HG03442 (cell line): ENCODE data around the gene IQGAP3.
"Not testable (repeated sequence)": the region's sequence is repeated elsewhere in the genome, so short reads cannot be mapped to it uniquely, and the experiment has no call there.

Experiments
- ATAC-seq: cut with Tn5 transposase; IDR thresholded peaks from one replicate; pipeline ENCODE4 v1.9.1; 2021; ENCODE audit warnings: mild to moderate bottlenecking, moderate library complexity; ENCODE audit not compliant: unreplicated experiment

The IQGAP3 gene

DNA sequence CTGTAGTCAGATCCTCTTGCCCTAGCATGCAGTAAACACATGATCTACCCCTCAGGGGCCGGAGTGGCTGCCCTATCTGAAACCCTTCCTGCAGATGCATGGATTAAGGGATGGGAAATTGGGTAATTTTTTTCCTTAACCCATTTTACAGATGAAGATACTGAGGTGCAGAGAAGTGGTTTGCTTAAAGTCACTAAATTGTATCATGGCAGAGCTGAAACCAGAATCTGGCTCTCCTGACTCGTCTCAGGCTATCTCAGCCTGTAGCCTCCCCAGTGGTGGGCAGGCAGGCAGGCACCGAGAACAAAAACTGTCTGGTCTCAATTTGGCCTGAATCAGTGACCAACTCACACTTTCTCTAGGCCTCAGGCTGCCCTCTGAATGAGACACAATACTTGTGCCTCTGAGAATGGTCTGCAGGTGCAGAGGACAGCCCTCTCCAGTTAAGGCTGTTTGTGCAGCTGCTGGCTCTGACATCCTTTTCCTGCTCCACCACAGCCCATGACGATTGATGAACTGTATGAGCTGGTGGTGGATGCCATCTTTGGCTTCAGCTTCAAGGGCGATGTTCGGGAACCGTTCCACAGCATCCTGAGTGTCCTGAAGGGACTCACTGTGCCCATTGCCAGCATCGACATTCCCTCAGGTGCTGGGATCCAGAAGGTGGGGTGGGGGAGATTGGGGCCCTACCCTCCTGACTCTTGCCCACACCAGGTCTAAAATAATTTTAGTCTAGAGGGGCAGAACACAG, 20.7 kb upstream of the IQGAP3 start:
- ATAC-seq, result no peak

DNA sequence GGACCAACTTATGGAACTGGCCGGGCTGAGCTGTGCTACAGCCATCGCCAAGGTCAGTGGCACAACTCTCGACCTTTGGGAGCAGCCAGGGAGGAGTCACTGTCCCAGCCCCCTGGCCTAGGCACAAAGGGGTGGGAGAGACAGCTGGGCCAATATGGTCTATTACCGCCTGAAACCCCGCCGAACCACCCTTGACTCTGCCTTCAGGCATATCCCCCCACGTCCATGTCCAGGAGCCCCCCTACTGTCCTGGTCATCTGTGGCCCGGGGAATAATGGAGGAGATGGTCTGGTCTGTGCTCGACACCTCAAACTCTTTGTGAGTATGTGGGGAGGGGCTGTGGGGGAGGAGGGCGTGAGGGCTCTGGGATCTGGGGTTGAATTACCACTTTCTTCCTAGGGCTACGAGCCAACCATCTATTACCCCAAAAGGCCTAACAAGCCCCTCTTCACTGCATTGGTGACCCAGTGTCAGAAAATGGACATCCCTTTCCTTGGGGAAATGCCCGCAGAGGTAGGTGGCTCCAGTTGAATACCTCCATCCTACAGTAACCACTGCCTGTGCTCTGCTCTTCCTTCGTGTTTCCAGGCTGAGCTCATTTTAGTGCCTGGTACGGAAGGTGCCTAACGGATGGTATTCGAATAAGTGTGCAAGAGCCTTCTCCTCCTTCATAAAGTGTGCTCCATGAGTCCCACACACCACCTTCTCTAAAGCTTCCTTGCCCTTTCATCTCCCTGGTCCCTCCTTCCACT, 20.0 kb upstream of the IQGAP3 start:
- peak; percentile 14 for ATAC-seq

DNA sequence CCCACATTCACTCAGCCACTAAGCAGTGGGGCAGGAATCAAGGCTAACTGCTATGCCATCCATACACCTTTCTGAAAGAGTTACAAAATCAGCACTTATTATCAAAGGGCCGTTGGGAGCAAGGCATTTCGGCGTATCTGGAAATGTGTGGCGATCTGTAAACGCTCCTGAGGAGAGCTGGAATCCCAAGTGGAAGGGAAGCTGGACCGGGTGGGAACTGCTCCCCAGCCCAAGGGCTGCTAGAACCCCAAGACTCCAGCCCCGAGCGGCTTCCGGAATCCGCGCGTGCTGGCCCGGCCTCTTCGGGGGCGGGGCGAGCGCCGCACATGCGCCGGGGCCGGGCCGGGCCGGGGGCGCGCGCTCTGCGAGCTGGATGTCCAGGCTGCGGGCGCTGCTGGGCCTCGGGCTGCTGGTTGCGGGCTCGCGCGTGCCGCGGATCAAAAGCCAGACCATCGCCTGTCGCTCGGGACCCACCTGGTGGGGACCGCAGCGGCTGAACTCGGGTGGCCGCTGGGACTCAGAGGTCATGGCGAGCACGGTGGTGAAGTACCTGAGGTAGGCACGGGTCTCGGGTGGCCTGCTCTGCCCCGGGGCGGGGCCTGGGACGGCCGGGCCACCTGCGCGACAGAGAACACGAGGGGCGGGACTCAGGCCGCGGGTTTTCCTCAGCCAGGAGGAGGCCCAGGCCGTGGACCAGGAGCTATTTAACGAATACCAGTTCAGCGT, 19.2 kb upstream of the IQGAP3 start, which contains the start of gene NAXE:
TSS of gene NAXE (plus strand) at position 345 of the 726 bp plus-strand sequence. CDS start at position 374, 29 bp downstream.
- peak; percentile 82 for ATAC-seq

DNA sequence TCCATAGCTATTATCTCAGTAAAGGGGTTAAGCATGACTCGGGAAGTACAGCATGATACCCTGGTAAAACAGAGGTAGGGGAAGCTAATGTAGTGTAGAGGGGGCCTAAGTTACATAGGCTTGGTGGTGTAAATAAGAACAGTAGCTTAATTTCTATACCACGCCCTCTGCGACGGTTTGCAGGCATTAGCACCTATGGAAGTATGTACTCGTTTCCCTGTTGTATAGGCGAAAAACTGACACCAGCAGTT, 18.7 kb upstream of the IQGAP3 start:
- ATAC-seq, result no peak

DNA sequence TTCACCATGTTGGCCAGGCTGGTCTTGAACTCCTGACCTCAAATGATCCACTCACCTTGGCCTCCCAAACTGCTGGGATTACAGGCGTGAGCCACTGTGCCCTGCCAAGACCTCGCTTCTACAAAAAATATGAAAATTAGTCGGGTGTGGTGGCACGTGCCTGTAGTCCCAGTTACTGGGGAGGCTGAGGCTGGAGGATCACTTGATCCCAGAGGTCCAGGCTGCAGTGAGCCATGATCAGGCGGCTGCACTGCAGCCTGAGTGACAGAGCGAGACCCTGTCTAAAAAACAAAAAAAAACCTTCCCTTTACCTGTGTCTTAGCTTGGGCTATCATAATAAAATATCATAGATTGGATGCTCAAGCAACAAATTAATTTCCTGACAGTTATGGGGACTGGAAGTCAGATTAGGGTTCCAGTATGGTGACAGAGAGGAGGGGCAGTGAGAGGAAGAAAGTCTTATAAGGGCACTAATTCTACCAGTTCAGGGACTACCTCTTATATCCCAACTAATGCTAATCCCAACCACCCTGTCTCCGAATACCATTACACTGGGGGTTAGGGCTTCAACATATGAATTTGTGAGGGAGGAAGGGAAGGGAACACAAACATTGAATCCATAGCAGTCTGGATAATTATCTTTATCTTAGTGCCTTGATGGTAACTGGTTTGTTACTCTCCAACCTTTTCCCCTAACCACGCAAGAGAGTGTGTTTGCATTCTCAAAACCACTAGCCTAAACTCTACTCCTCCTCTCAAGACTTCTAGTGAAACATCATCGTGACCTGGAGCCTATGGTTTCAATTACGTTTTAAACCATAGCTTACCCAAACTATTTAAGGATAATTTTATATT, 18.2 kb upstream of the IQGAP3 start:
- ATAC-seq, result no peak

DNA sequence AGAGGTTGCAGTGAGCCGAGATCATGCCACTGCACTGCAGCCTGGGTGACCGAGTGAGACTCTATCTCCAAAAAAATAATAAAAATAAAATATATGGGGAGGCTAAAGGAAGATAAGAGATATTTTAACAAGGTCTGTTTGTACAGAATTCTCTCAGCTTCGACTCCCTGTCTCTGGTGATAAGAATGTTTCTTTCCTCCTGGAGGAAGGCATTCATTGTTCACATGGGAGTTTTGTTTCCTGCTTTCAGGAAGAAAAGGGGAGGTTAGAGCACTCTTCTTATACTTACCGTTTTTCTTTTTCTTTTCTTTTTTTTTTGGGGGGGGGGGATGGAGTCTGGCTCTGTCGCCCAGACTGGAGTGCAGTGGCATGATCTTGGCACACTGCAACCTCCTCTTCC, 17.2 kb upstream of the IQGAP3 start:
- no peak for ATAC-seq

DNA sequence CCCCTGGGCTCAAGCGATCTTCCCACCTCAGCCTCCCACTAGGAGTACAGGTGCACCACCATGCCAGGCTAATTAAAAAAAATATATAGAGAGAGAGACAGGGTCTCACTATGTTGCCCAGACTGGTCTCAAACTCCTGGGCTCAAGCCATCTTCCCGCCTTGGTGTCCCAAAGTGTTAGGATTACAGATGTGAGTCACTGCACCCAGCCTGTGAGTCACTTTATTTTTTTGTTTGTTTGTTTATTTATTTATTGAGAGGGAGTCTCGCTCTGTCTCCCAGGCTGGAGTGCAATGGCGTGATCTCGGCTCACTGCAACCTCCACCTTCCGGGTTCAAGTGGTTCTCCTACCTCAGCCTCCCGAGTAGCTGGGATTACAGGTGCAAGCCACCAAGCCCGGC, 15.6 kb upstream of the IQGAP3 start:
- ATAC-seq, result not testable (repeated sequence)

DNA sequence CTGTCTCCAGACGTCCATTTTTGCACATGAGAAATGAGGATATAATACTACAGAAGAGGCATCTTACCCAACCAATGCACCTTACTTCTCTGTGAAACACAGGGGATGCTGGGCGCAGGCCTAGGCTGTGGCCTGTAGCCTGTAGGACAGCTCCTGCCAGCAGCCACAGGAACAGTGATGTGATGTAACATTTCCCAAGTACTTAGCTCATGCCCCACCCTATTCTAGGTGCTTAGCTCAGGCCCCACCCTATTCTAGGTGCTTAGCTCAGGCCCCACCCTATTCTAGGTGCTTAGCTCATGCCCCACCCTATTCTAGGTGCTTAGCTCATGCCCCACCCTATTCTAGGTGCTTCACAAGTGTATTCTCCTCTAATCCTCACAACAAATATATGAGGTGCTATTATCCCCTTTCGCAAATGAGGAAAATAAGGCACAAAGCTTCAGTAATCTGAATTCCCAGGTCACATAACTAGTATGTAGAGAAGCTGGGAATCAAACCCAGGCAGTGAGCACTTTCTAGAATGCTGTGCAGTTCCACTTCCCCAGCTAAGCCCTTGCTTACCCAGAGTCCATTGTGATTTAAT, 14.6 kb upstream of the IQGAP3 start:
- ATAC-seq, result no peak

DNA sequence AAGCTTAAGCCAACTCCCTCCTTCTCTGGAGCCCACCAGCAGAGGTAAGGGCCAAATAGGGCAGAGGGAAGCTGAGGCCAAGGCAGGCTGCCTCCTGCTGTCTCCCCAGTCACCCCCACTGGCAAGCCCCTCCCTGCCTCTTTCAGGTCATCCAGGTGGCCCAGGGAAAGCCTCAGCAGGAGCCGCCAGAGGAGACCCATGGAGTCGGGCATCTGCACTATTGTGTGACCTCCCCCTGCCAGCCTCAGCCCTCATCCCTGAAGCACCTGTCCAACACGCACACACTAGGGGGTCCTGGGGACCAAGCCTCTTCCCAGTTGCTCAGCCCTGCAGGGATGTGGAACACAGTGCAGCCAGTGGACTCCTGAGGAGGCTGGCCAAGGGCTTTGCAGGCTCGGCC, 14.0 kb upstream of the IQGAP3 start:
- no peak for ATAC-seq

DNA sequence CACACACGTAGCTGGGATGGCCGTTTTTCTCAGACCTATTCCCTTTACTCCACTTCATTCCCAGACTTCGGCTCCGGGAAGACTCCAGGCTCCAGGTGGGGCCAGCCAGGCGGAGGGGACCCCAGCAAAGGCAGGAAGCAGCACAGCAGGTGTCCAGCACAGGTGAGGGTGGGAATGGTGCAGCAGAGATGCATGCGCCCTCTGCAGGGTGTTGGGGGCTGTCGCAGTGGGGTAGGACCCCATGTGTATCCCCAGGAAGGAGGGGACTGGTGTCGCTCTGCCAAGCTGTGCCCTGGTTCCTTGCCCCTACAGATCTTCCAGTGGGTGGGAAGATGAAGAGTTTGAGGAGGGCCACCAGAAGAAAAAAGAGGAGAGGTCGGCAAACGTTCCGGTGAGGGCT, 12.4 kb upstream of the IQGAP3 start:
- no peak for ATAC-seq

DNA sequence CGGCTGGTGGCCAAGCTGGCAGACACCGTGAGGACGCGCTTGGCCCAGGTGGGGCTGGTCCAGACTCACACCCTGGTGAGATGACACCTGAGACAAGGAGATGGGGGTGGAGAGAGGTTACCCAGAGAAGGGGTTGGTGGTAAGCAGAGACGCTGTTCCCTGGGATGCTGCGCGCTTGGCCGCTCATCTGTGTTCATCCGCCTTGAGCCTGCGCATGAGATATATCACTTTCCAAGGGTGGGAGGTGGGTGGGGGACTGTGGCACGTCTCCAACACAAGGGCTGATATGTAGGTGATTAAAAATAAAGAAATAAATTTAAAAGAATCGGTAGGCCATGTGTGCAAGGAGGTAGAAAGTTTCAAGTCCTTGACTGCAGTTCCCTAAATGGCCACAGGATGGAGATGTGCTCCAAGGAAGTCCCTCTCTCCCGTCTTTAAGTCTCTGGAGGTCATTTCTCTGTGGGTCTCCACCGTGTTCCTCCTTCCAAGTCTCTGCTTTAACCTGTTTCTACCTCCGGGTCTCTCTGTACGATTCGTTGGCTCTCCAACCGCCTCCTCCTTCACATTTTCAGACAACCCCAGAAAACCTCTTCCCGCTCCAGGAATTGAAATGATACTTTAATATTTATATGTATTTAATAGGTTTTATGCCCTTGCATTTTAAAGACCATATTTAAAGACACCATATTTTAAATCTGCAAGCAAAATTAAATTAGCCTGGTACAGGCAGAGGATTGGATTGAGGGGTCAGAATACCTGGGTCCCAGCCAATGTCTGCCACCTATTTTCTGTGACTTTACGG, 11.7 kb upstream of the IQGAP3 start:
- no peak for ATAC-seq

DNA sequence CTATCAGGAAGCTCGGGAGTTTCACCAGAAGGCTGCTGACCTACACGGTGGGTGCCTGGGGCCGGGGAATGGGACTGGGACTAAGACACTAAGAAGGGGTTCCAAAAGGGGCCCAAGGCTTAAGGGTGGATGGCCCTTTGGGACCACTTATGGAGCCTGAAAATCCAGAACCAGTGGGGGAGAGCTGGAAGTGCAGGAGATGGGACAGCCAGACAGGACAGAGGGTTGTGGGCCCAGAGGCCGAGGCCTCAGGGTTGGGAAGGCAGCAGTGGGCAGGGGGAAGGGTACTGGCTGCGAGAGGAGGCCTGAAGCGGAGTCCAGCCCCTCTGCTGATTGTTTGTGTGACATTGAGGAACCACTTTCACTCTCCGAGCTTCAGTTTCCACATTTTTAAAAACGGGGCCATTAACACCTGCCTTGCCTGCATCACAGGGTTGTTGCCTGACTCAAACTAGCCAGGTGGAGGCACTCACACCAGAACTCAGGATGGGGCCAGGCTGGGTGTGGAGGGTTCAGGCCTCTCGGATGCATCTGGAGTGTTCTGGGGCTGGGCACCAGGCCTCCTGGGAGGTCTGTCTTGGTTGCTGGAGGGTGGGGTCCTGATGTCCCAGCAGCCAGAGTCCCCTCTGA, 10.1 kb upstream of the IQGAP3 start:
- ATAC-seq, result no peak

DNA sequence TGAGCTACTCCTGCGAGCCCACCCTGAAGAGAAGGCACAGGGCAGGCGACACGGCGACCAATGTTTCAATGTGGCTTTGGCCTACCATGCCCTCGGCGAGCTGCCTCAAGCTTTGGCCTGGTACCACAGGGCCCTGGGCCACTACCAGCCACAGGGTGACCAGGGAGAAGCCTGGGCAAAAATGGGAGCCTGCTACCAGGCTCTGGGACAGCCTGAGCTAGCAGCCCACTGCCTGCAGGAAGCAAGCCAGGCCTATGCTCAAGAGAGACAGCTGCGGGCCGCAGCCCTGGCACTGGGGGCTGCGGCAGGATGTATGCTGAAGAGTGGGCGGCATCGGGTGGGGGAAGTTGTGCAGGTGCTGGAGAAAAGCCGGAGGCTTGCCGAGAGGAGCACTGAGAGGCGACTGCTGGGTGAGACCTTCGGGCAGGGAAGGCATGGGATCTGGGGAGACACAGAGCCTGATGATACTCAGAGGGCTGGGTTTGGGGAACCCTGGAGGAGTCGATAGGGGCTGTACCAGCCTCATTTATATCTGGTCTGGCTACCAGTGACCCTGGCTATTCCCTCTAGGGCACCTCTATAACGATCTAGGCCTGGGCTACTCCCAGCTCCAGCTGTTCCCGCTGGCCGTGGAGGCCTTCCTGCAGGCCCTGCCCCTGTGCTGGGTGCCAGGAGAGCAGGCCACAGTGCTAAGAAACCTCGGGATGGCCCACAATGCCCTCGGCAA, 9.5 kb upstream of the IQGAP3 start:
- no peak for ATAC-seq

DNA sequence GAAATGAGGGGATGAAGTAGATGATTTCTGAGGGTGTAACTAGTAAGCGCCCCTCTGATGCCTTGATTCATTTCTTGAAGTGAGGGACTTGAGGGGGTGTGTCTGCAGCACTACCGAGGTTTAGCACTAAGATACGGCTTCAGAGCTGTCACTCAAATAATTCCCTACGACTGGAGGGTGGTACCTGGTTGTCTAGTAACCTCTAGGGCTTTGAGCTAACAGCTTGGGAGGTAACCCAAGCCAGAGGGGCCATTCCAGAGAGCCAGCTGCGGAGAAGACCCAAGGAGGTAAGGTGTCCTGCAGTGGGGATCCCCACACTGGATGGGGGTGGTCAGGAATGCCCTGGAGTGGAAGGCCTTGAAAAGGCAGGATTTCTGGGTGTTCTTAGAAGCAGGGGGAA, 7.1 kb upstream of the IQGAP3 start, which contains the start of gene TTC24:
TSS of gene TTC24 (plus strand) at position 252 of the 400 bp plus-strand sequence. CDS start 1,642 bp downstream, outside the sequence.
- ATAC-seq, result no peak

DNA sequence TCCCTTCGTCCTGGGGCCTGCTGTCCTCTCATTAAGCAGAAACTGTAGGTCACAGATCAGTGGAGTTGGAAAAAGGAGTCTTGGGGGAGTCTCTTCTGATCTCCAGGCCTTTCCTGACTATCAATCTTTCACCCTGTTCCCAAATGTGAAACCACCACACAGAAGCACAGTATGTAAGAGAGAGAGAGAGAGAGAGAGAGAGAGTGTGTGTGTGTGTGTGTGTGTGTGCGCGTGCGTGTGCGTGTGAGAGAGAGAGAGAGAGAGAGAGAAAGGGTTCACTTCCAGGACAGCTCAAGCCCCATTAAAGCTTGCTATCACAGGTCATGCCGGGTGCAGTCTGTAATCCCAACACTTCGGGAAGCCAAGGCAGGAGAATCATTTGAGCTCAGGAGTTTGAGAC, 5.7 kb upstream of the IQGAP3 start:
- no peak for ATAC-seq

DNA sequence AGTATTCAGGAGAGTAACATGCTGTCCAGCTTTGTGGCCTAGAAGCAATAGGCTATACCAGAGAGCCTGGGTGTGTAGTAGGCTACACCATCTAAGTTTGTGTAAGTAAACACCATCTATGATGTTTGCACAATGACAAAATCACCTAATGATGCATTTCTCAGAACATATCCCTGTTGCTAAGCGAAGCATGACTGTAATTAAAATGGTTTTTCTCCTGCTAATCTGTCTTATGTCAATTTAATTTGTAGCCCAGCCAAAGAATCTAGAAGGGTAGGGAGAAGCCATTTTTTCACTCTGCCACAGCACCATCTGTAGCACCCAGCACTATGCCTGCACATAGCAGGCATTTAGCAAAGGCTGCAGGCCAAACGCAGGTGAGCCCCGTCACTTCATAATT, 5.2 kb upstream of the IQGAP3 start:
- ATAC-seq, result no peak

DNA sequence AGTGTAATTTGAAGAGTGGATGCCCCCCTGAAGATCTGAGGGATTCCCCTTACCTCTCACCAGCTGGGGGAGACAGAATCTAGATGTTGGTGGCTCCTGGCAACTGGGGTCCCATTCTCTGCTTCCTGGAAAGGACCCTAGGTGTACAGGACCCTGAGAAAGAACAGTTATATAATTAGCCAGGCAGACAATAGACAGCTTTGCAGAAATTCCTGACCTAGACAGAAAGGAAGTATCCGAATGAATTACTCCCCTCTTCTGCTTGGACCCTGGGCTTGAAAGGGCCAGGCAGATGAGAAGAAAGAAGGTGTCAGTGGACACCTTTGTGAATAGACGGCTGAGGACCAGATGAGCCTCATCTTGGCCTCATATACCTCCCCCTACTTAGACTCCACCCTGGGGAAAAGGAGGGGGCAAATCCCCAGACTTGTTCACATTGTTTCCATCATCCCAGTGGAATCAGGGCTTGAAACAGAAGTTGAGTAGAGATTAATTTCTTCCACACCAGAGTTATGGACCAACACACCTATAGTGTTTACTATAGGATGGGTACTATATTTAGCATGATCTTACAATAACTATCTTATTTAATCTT, 1.8 kb upstream of the IQGAP3 start:
- no peak for ATAC-seq

DNA sequence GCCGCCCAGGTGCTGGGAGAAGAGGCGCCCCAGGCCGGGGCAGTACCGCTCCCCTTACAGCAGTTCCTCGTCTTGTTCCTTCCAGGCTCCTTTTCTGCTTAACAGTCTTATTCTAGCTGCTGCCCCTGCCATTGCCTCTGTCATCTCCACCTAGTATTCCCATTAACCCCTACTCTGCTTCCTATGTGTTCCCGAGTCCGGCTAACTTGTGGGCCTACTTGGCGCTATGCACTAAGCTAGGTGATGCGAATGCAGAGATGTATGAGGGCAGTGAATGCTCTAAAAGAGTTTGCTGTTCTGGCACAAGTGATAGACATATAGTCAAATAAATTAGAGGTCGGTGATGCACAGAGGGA, 276 bp upstream of the IQGAP3 start:
- no peak for ATAC-seq
